ENCODE results near the gene PPAN.

- TF ChIP-seq TAF1 (IDR thresholded peaks at IDR 0.05; ENCODE audit: low read depth, low read length) (no peak), POLR2AphosphoS5 (IDR thresholded peaks at IDR 0.05; ENCODE audit: low read depth, low read length) (no peak; the same call in 1 of the 2 replicates), POLR2A (IDR thresholded peaks at IDR 0.05; ENCODE audit: low read depth, low read length) (no peak), SPI1 (IDR thresholded peaks at IDR 0.05; ENCODE audit: low read depth, low read length) (no peak)
Measured at GRCh38 chr19:10158071-10158470, 51.9 kb downstream of the PPAN start.

Measured in GM12891 (cell line).